HL-60 (cell line): ENCODE data around the gene TBX18.

Source experiments
- POLR2AphosphoS5 ChIP-seq: IDR thresholded peaks from 2 replicates; pipeline ENCODE4 v1.6.1; 2012; ENCODE audit warnings: low read depth
- TF ChIP-seq, protein P1 (sequence below): IDR thresholded peaks from one replicate; pipeline ENCODE4 v1.5.1; 2011; ENCODE audit warnings: low read length, control low read depth, inconsistent platforms; ENCODE audit not compliant: insufficient read depth

- no peak for TF ChIP-seq POLR2AphosphoS5
- TF ChIP-seq, protein P1, sequence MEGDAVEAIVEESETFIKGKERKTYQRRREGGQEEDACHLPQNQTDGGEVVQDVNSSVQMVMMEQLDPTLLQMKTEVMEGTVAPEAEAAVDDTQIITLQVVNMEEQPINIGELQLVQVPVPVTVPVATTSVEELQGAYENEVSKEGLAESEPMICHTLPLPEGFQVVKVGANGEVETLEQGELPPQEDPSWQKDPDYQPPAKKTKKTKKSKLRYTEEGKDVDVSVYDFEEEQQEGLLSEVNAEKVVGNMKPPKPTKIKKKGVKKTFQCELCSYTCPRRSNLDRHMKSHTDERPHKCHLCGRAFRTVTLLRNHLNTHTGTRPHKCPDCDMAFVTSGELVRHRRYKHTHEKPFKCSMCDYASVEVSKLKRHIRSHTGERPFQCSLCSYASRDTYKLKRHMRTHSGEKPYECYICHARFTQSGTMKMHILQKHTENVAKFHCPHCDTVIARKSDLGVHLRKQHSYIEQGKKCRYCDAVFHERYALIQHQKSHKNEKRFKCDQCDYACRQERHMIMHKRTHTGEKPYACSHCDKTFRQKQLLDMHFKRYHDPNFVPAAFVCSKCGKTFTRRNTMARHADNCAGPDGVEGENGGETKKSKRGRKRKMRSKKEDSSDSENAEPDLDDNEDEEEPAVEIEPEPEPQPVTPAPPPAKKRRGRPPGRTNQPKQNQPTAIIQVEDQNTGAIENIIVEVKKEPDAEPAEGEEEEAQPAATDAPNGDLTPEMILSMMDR, result no peak
Observed at GRCh38 chr6:84796343-84796742, 31.9 kb upstream of the TBX18 start.
